A549 (cell line): ENCODE data around the gene MCCC1. TPM values are rescaled to one million over a fixed set of nuclear protein-coding genes. Genes with fewer than 3 reads are reported as not detected.

Source experiments
- ATAC-seq, 2 experiments: fragments of 200-7000 bp in 1 of 2; fragments of >200 bp in 1 of 2; cut with Nextera tagmentation in 1 of 2; cut with Tn5 transposase in 1 of 2; 3 replicates each; pipeline versions ENCODE4 v1.8.0 to v1.9.1; 2018 to 2020; ENCODE audit warnings: mild to moderate bottlenecking in 1 of 2, moderate library complexity in 1 of 2
- CTCF ChIA-PET: fragments of 300-600 bp; sonication (Branson Sonifier 250); formaldehyde crosslinking; extraction: SDS; loops from one replicate; lab custom pipeline; 2021; ENCODE audit warnings: antibody characterized with exemption, inconsistent platforms; lab: Yijun Ruan, JAX
- POLR2A ChIA-PET: fragments of 350-600 bp; formaldehyde crosslinking; extraction: SDS; loops from one replicate; lab custom pipeline; 2021; ENCODE audit warnings: antibody characterized with exemption, inconsistent platforms; lab: Yijun Ruan, JAX
- DNase-seq, 2 experiments: peaks; one replicate each; pipeline versions ENCODE4 v3.0.0 to v3.0.0-alpha.2; 2011 to 2016; ENCODE audit warnings: low read depth in 1 of 2, low spot score in 1 of 2
- FAIRE-seq: peaks from 2 replicates; lab custom pipeline; 2011; peaks lifted over from hg19 to GRCh38; lab: Jason Lieb, UNC
- H3K27ac ChIP-seq, 2 experiments: fragments of >200 bp; sonication (Bioruptor Twin); formaldehyde crosslinking; 3 replicates each; pipeline ENCODE4 v1.5.1; 2016 to 2017
- H3K4me1 ChIP-seq: fragments of >200 bp; sonication (Bioruptor Twin); formaldehyde crosslinking; 3 replicates; pipeline ENCODE4 v1.6.1; 2016
- H3K4me2 ChIP-seq: fragments of >200 bp; sonication (Bioruptor Twin); formaldehyde crosslinking; 3 replicates; pipeline ENCODE4 v1.6.1; 2016
- H3K4me3 ChIP-seq: fragments of >200 bp; sonication (Bioruptor Twin); formaldehyde crosslinking; 3 replicates; pipeline ENCODE4 v1.5.1; 2016
- H3K9me3 ChIP-seq: fragments of >200 bp; sonication (Bioruptor Twin); formaldehyde crosslinking; 3 replicates; pipeline ENCODE4 v1.6.1; 2016
- BHLHE40 ChIP-seq: IDR thresholded peaks from 2 replicates; pipeline ENCODE4 v1.6.1; 2012; ENCODE audit warnings: low read depth, low read length, inconsistent platforms
- CBX2 ChIP-seq: fragments of 200-600 bp; sonication (generic); IDR thresholded peaks from 2 replicates; pipeline ENCODE4 v1.6.1; 2016; ENCODE audit warnings: low read depth, mild to moderate bottlenecking, borderline replicate concordance
- CEBPB ChIP-seq, 2 experiments: fragments of >200 bp in 1 of 2; sonication (Bioruptor Twin) in 1 of 2; formaldehyde crosslinking in 1 of 2; IDR thresholded peaks; 2 replicates each; pipeline ENCODE4 v1.6.1; 2012 to 2016
- CHD2 ChIP-seq: fragments of 150-350 bp; IDR thresholded peaks from 2 replicates; pipeline ENCODE4 v1.6.1; 2014; ENCODE audit warnings: low read length; ENCODE audit not compliant: partially characterized antibody
- CHD4 ChIP-seq: fragments of 200-600 bp; sonication (generic); IDR thresholded peaks from 2 replicates; pipeline ENCODE4 v1.6.1; 2016; ENCODE audit warnings: antibody characterized with exemption, mild to moderate bottlenecking, borderline replicate concordance
- EHF ChIP-seq: fragments of 250-450 bp; sonication (Bioruptor Pico); IDR thresholded peaks from 2 replicates; pipeline ENCODE4 v1.5.0; 2020; ENCODE audit warnings: mild to moderate bottlenecking
- FOSB ChIP-seq: fragments of 250-450 bp; sonication (Bioruptor Pico); IDR thresholded peaks from 2 replicates; pipeline ENCODE4 v1.5.0; 2020; ENCODE audit warnings: mild to moderate bottlenecking, moderate library complexity
- FOSL2 ChIP-seq, 2 experiments: fragments of 450-650 bp in 1 of 2; fragments of >200 bp in 1 of 2; sonication (Bioruptor Twin) in 1 of 2; formaldehyde crosslinking; IDR thresholded peaks; 2 replicates each; pipeline versions ENCODE4 v1.5.0 to v1.6.1; 2016 to 2020; ENCODE audit warnings: mild to moderate bottlenecking in 1 of 2, moderate library complexity in 1 of 2
- FOXS1 ChIP-seq: fragments of 250-450 bp; sonication (Bioruptor Pico); IDR thresholded peaks from 2 replicates; pipeline ENCODE4 v1.5.0; 2020; ENCODE audit warnings: mild to moderate bottlenecking, moderate library complexity
- GATA3 ChIP-seq: IDR thresholded peaks from 2 replicates; pipeline ENCODE4 v1.6.1; 2012; ENCODE audit warnings: borderline replicate concordance
- HOXA7 ChIP-seq: fragments of 250-450 bp; sonication (Bioruptor Pico); IDR thresholded peaks from 2 replicates; pipeline ENCODE4 v1.5.0; 2020; ENCODE audit warnings: mild to moderate bottlenecking, moderate library complexity
- HOXB5 ChIP-seq: fragments of 250-450 bp; sonication (Bioruptor Pico); IDR thresholded peaks from 2 replicates; pipeline ENCODE4 v1.5.0; 2020; ENCODE audit warnings: mild to moderate bottlenecking, moderate library complexity
- JUN ChIP-seq, 2 experiments: fragments of >200 bp; sonication (Bioruptor Twin); formaldehyde crosslinking; IDR thresholded peaks; 2 replicates in 1 of 2; 3 replicates in 1 of 2; pipeline ENCODE4 v1.6.1; 2016 to 2017
- KDM1A ChIP-seq: fragments of 200-600 bp; sonication (generic); IDR thresholded peaks from 2 replicates; pipeline ENCODE4 v1.6.1; 2016; ENCODE audit warnings: low read depth, mild to moderate bottlenecking
- NFE2L2 ChIP-seq: fragments of 150-350 bp; conservative IDR thresholded peaks from 2 replicates; pipeline ENCODE4 v1.6.1; 2014; ENCODE audit warnings: low read length
- NPAS2 ChIP-seq: fragments of 250-450 bp; sonication (Bioruptor Pico); IDR thresholded peaks from 2 replicates; pipeline ENCODE4 v1.8.0; 2022; ENCODE audit warnings: mild to moderate bottlenecking, moderate library complexity, borderline replicate concordance
- PHF8 ChIP-seq: fragments of 200-600 bp; sonication (generic); IDR thresholded peaks from 2 replicates; pipeline ENCODE4 v1.6.1; 2016; ENCODE audit warnings: low read depth, mild to moderate bottlenecking, antibody characterized with exemption, moderate library complexity, borderline replicate concordance
- POLR2A ChIP-seq: IDR thresholded peaks from 2 replicates; pipeline ENCODE4 v1.6.1; 2012; ENCODE audit warnings: mild to moderate bottlenecking, low read length
- POLR2AphosphoS2 ChIP-seq: conservative IDR thresholded peaks from 2 replicates; pipeline ENCODE4 v1.6.1; 2012; ENCODE audit warnings: low read length, improper control_type of control experiment, inconsistent platforms
- RAD21 ChIP-seq, 2 experiments: fragments of >200 bp in 1 of 2; sonication (Bioruptor Twin) in 1 of 2; formaldehyde crosslinking in 1 of 2; IDR thresholded peaks in 1 of 2; conservative IDR thresholded peaks in 1 of 2; 2 replicates in 1 of 2; 3 replicates in 1 of 2; pipeline ENCODE4 v1.6.1; 2012 to 2018; ENCODE audit warnings: inconsistent platforms in 1 of 2
- RARB ChIP-seq: fragments of 250-450 bp; sonication (Bioruptor Pico); IDR thresholded peaks from 2 replicates; pipeline ENCODE4 v1.8.0; 2021; ENCODE audit warnings: mild to moderate bottlenecking, moderate library complexity
- RCOR1 ChIP-seq: fragments of 150-350 bp; IDR thresholded peaks from 2 replicates; pipeline ENCODE4 v1.6.1; 2014; ENCODE audit warnings: antibody characterized with exemption, low read length, low read depth
- RFX5 ChIP-seq: fragments of 450-650 bp; IDR thresholded peaks from 2 replicates; pipeline ENCODE4 v1.7.1; 2014; ENCODE audit warnings: antibody characterized with exemption, mild to moderate bottlenecking, moderate library complexity
- SMC3 ChIP-seq: fragments of >200 bp; sonication (Bioruptor Twin); formaldehyde crosslinking; IDR thresholded peaks from 3 replicates; pipeline ENCODE4 v1.6.1; 2018; ENCODE audit warnings: inconsistent platforms
- TFCP2L1 ChIP-seq: fragments of 250-450 bp; sonication (Bioruptor Pico); IDR thresholded peaks from 2 replicates; pipeline ENCODE4 v1.5.0; 2021; ENCODE audit warnings: mild to moderate bottlenecking
- TP53 ChIP-seq: fragments of 250-450 bp; sonication (Bioruptor Pico); IDR thresholded peaks from 2 replicates; pipeline ENCODE4 v1.5.0; 2021; ENCODE audit warnings: mild to moderate bottlenecking, moderate library complexity
- ZFP36 ChIP-seq: fragments of 450-650 bp; IDR thresholded peaks from 2 replicates; pipeline ENCODE4 v1.6.1; 2014; ENCODE audit warnings: borderline replicate concordance; ENCODE audit not compliant: partially characterized antibody
- WGBS: methylation state at CpG from one replicate; pipeline ENCODE4 v1.1.6; 2017; ENCODE audit errors: missing lambda C conversion rate; 5-methylcytosine and 5-hydroxymethylcytosine counted together
- polyA minus RNA-seq: library from RNA; depleted of rRNA, polyadenylated mRNA; stranded (reverse); fragments of >200 nt; gene quantifications from 2 replicates; pipeline ENCODE4 v1.2.3, GENCODE V29; 2011; rRNA and poly(A)+ RNA removed
- polyA plus RNA-seq, 4 experiments: library from polyadenylated mRNA; depleted of rRNA in 3 of 4; stranded (reverse); fragments of >200 nt; fragmentation: RNase III in 1 of 4; extraction: RNeasy Plus Mini Kit Qiagen cat#74134 plus additional on column Dnase treatment in 1 of 4; gene quantifications; 2 replicates in 3 of 4; 3 replicates in 1 of 4; pipeline ENCODE4 v1.2.3, GENCODE V29; 2011 to 2017
- TF ChIP-seq, protein P1 (sequence below): IDR thresholded peaks from 2 replicates; pipeline ENCODE4 v1.6.1; 2012
- TF ChIP-seq, protein P2 (sequence below): fragments of >200 bp; sonication (Bioruptor Twin); formaldehyde crosslinking; IDR thresholded peaks from 3 replicates; pipeline ENCODE4 v1.6.1; 2016
- TF ChIP-seq, protein P3 (sequence below): fragments of 450-650 bp; IDR thresholded peaks from 2 replicates; pipeline ENCODE4 v1.6.1; 2014; ENCODE audit warnings: antibody characterized with exemption
- TF ChIP-seq, protein P4 (sequence below): fragments of >200 bp; sonication (Bioruptor Twin); formaldehyde crosslinking; IDR thresholded peaks from 2 replicates; pipeline ENCODE4 v1.6.1; 2016
- TF ChIP-seq, protein P5 (sequence below): fragments of 150-350 bp; IDR thresholded peaks from 2 replicates; pipeline ENCODE4 v1.6.1; 2014; ENCODE audit warnings: low read depth, mild to moderate bottlenecking, low read length
- TF ChIP-seq, protein P6 (sequence below): fragments of 250-450 bp; sonication (Bioruptor Pico); IDR thresholded peaks from 2 replicates; pipeline ENCODE4 v1.5.0; 2020; ENCODE audit warnings: low read depth, mild to moderate bottlenecking, moderate library complexity
- TF ChIP-seq, protein P7 (sequence below): IDR thresholded peaks from 2 replicates; pipeline ENCODE4 v1.6.1; 2012; ENCODE audit warnings: low read depth, borderline replicate concordance

The MCCC1 gene
- polyA plus RNA-seq (2011; rRNA removed) (11.3 and 12.4 TPM in 2 replicates), polyA plus RNA-seq (2017; fragmentation: RNase III; extraction: RNeasy Plus Mini Kit Qiagen cat#74134 plus additional on column Dnase treatment) (10.3 to 11.9 TPM (median 11.8 TPM) in 3 replicates), polyA minus RNA-seq (11.0 and 12.0 TPM in 2 replicates)
- 5.0 and 6.0 TPM in 2 replicates for polyA plus RNA-seq (2012; cell fraction: cytosol; rRNA removed)
- polyA plus RNA-seq (2012; cell fraction: nucleus; rRNA removed): 4.7 and 5.2 TPM in 2 replicates

DNA sequence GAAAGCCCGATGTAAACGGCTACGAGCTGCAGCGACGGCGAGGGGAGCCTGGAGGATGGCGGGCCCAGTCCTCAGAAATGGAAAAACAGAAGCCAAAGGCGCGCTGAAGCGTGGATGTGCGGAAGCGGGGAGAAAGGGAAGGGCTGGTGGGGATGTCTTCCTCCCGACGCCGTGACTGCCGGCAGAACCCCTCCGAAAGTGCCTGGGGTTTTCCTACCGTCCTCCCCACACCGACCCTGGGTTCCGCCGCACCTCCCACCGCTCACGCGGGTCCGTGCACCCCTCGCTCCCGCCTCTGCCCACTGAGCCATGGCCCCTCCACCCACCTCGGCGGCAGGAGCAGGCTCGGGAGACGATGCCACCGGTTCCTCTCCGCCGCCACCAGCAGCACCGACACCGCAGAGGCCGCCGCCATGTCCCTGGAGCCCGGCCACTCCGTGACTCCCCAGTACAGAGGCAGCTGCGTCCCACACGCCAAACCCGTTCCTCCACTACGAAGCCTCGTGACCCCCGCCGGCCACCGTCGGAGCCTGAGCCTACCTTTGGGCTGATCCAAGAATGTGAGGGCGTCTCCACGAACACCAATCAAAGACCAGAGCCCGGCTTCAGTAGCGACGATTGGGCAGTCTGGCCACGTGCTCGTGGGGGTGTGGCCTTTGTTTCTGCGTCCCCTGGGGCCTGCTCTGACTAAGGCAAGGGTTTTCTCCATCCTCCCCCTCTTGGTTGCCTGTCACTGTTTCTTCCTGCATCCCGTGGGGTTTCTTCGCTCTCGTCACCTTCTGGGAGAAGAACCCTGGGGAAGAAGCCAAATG is at the start of gene MCCC1:
Gene MCCC1 (minus strand): TSS at position 471 of the 812 bp plus-strand sequence. CDS start 56 bp downstream, at position 415.
- H3K4me1 ChIP-seq: peaks cover 13% of the 10 kb centered on the region
- under 1% methylated on average over 29 of the region's 60 CpGs for WGBS
- peak within 1 kb of the TSS; percentile 76 to 96 for H3K27ac ChIP-seq
- CTCF ChIA-PET: no interaction called here
- peak within 1 kb of the TSS; percentile 85 for H3K4me2 ChIP-seq
- POLR2A ChIA-PET: no interaction called here
- ATAC-seq (peak; percentile 98 to 100), DNase-seq (peak; percentile 93 to 97), FAIRE-seq (no peak)
- peak within 1 kb of the TSS; percentile 74 for H3K4me3 ChIP-seq
- no peaks in the 10 kb centered on the region for H3K9me3 ChIP-seq
- TF ChIP-seq POLR2A (peak; percentile 52), BHLHE40 (no peak), NFE2L2 (no peak), POLR2AphosphoS2 (no peak), HOXB5 (CRISPR knock-in tag) (no peak), HOXA7 (CRISPR knock-in tag) (no peak), RFX5 (no peak), CBX2 (no peak), GATA3 (peak; percentile 26; the same call in 1 of the 2 replicates), CHD2 (no peak), SMC3 (no peak), RAD21 (conservative IDR thresholded peaks at IDR 0.05 in 1 of 2, IDR thresholded peaks at IDR 0.05 in 1 of 2) (no peak), CHD4 (no peak), KDM1A (no peak), PHF8 (peak; percentile 33; the same call in 1 of the 2 replicates), CEBPB (IDR thresholded peaks at IDR 0.05) (no peak), NPAS2 (no peak), FOXS1 (no peak), RCOR1 (no peak), FOSL2 (IDR thresholded peaks at IDR 0.05) (no peak), FOSL2 (CRISPR knock-in tag; IDR thresholded peaks at IDR 0.05) (peak; percentile 59), JUN (IDR thresholded peaks at IDR 0.05) (peak in 1 of 2 experiments; percentile 53; a peak in 1 of 5 replicates), EHF (CRISPR knock-in tag) (no peak), TFCP2L1 (CRISPR knock-in tag) (no peak), RARB (CRISPR knock-in tag) (no peak), TP53 (CRISPR knock-in tag) (no peak), ZFP36 (no peak), FOSB (CRISPR knock-in tag) (no peak)
- TF ChIP-seq, protein P1, sequence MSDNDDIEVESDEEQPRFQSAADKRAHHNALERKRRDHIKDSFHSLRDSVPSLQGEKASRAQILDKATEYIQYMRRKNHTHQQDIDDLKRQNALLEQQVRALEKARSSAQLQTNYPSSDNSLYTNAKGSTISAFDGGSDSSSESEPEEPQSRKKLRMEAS: peak; percentile 78
- TF ChIP-seq, protein P2, sequence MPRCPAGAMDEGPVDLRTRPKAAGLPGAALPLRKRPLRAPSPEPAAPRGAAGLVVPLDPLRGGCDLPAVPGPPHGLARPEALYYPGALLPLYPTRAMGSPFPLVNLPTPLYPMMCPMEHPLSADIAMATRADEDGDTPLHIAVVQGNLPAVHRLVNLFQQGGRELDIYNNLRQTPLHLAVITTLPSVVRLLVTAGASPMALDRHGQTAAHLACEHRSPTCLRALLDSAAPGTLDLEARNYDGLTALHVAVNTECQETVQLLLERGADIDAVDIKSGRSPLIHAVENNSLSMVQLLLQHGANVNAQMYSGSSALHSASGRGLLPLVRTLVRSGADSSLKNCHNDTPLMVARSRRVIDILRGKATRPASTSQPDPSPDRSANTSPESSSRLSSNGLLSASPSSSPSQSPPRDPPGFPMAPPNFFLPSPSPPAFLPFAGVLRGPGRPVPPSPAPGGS: 0 out of 3 replicates have a peak, but pooled peaks have one; percentile 23
- TF ChIP-seq, protein P3, sequence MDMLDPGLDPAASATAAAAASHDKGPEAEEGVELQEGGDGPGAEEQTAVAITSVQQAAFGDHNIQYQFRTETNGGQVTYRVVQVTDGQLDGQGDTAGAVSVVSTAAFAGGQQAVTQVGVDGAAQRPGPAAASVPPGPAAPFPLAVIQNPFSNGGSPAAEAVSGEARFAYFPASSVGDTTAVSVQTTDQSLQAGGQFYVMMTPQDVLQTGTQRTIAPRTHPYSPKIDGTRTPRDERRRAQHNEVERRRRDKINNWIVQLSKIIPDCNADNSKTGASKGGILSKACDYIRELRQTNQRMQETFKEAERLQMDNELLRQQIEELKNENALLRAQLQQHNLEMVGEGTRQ: peak; percentile 94
- TF ChIP-seq, protein P4, sequence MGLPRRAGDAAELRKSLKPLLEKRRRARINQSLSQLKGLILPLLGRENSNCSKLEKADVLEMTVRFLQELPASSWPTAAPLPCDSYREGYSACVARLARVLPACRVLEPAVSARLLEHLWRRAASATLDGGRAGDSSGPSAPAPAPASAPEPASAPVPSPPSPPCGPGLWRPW: no peak
- TF ChIP-seq, protein P5, sequence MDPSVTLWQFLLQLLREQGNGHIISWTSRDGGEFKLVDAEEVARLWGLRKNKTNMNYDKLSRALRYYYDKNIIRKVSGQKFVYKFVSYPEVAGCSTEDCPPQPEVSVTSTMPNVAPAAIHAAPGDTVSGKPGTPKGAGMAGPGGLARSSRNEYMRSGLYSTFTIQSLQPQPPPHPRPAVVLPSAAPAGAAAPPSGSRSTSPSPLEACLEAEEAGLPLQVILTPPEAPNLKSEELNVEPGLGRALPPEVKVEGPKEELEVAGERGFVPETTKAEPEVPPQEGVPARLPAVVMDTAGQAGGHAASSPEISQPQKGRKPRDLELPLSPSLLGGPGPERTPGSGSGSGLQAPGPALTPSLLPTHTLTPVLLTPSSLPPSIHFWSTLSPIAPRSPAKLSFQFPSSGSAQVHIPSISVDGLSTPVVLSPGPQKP: no peak
- TF ChIP-seq, protein P6, sequence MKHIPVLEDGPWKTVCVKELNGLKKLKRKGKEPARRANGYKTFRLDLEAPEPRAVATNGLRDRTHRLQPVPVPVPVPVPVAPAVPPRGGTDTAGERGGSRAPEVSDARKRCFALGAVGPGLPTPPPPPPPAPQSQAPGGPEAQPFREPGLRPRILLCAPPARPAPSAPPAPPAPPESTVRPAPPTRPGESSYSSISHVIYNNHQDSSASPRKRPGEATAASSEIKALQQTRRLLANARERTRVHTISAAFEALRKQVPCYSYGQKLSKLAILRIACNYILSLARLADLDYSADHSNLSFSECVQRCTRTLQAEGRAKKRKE: no peak
- TF ChIP-seq, protein P7, sequence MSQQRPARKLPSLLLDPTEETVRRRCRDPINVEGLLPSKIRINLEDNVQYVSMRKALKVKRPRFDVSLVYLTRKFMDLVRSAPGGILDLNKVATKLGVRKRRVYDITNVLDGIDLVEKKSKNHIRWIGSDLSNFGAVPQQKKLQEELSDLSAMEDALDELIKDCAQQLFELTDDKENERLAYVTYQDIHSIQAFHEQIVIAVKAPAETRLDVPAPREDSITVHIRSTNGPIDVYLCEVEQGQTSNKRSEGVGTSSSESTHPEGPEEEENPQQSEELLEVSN: no peak
